ENCODE results near the gene ZNF519. TPM values are rescaled to one million over a fixed set of nuclear protein-coding genes. Genes with fewer than 3 reads are reported as not detected.

The ZNF519 gene
- total RNA-seq, 1 experiment from 2014 or later: 23.8 TPM

DNA sequence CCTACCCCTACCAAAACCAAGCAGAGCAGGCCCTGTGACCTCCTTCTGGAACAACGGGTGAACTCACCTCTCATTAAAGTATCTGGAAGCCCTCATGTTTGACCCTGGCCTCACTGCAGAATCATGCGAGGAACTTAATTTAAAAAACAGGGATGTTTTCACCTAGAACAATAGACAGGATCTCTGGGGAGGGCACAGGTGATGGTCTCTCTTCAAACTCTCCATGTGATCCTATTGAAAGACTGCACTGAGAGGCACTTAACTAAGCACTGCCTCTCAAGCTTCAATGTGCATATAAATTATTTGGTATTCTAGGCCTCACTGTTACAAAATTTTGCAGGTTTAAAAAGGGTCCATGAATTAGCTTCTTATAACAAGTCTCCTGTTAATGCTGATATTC, 7.5 kb downstream of the ZNF519 start:
- TF ChIP-seq EZH2 (IDR thresholded peaks at IDR 0.05; ENCODE audit: low read depth): no peak
- TF ChIP-seq, protein P1, sequence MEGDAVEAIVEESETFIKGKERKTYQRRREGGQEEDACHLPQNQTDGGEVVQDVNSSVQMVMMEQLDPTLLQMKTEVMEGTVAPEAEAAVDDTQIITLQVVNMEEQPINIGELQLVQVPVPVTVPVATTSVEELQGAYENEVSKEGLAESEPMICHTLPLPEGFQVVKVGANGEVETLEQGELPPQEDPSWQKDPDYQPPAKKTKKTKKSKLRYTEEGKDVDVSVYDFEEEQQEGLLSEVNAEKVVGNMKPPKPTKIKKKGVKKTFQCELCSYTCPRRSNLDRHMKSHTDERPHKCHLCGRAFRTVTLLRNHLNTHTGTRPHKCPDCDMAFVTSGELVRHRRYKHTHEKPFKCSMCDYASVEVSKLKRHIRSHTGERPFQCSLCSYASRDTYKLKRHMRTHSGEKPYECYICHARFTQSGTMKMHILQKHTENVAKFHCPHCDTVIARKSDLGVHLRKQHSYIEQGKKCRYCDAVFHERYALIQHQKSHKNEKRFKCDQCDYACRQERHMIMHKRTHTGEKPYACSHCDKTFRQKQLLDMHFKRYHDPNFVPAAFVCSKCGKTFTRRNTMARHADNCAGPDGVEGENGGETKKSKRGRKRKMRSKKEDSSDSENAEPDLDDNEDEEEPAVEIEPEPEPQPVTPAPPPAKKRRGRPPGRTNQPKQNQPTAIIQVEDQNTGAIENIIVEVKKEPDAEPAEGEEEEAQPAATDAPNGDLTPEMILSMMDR (conservative IDR thresholded peaks at IDR 0.05): no peak
- H3K79me2 ChIP-seq (ENCODE audit: low read depth): 0 out of 2 replicates have a peak, but pooled peaks cover 4% of the 10 kb centered on the region
- intact Hi-C loops (cut with micrococcal nuclease; ENCODE audit: unreplicated experiment): no loop called here
- POLR2A ChIA-PET (ENCODE audit: unreplicated experiment): no interaction called here
- no peak for DNase-seq
- H3K36me3 ChIP-seq (ENCODE audit: low read depth): no peaks in the 10 kb centered on the region
- no peaks in the 10 kb centered on the region for H3K9me2 ChIP-seq (ENCODE audit: insufficient read depth)
- no peaks in the 10 kb centered on the region for H3K27me3 ChIP-seq (ENCODE audit: insufficient read depth, low read depth)
- no peak overlapping the region for H3K4me3 ChIP-seq
- H4K20me1 ChIP-seq (ENCODE audit: insufficient read depth): no peaks in the 10 kb centered on the region
- H3K27ac ChIP-seq: no peak overlapping the region
- no peak overlapping the region for H2AFZ ChIP-seq
- H3K9me3 ChIP-seq (ENCODE audit: insufficient read depth, low read depth): no peaks in the 10 kb centered on the region
- no peaks in the 10 kb centered on the region; the same call in 1 of the 2 replicates for H3F3A ChIP-seq (ENCODE audit: insufficient read depth, low read depth)
- H3K4me1 ChIP-seq (replicated peaks; ENCODE audit: insufficient read depth): no peaks in the 10 kb centered on the region
- no peak overlapping the region for H3K4me2 ChIP-seq
- CTCF ChIA-PET: no interaction called here
- no TSS peak for BruUV-seq (replicated peaks)

DNA sequence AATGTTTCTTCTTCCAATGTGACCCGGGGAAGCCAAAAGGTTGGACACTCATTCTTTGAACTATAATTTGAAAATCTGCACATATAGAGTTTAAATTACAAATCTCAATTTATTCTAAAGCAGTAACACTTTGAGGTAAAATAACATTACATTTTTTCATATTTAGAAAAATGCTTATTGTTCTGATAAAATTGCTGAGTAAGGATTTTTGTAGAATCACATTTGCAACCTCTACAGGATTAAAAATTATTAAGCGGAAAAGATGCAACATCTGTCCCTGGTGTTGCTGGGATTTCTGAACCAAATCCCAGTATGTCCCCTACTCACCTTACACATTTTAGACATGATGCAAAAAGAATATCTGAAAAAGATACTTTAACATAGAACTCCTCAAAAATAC, 10.1 kb downstream of the ZNF519 start:
- BruUV-seq (replicated peaks): no TSS peak
- Histone ChIP-seq H3K9me2 (ENCODE audit: insufficient read depth) (no peaks in the 10 kb centered on the region), H3K4me1 (replicated peaks; ENCODE audit: insufficient read depth) (no peaks in the 10 kb centered on the region), H2AFZ (no peak overlapping the region), H3K4me2 (no peak overlapping the region), H3K79me2 (ENCODE audit: low read depth) (no peaks in the 10 kb centered on the region), H4K20me1 (ENCODE audit: insufficient read depth) (no peaks in the 10 kb centered on the region), H3K27me3 (ENCODE audit: insufficient read depth, low read depth) (no peaks in the 10 kb centered on the region), H3K4me3 (no peak overlapping the region), H3F3A (ENCODE audit: insufficient read depth, low read depth) (no peaks in the 10 kb centered on the region; the same call in 1 of the 2 replicates), H3K27ac (no peak overlapping the region), H3K36me3 (ENCODE audit: low read depth) (no peaks in the 10 kb centered on the region), H3K9me3 (ENCODE audit: insufficient read depth, low read depth) (peaks cover 4% of the 10 kb centered on the region; the same call in 1 of the 2 replicates)
- CTCF ChIA-PET: no interaction called here
- intact Hi-C loops (cut with micrococcal nuclease; ENCODE audit: unreplicated experiment): no loop called here
- TF ChIP-seq, protein P1 (conservative IDR thresholded peaks at IDR 0.05): no peak
- TF ChIP-seq EZH2 (IDR thresholded peaks at IDR 0.05; ENCODE audit: low read depth): no peak
- POLR2A ChIA-PET (ENCODE audit: unreplicated experiment): no interaction called here
- no peak for DNase-seq

DNA sequence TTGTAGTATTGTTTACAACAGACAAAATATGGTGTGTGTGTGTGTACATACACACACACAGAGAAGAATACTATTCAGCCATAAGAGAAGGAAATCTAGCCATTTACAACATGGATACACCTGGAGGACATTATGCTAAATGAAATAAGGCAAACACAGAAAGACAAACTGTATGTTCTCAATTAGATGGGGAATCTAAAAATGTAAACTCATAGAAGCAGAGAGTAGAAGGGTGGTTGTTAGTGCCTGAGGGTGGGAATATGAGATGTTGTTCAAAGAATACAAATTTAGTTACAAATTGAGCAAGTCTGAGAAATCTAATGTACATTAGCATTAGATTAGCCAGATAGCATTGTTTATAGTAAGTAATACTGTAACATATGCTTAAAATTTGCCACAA, 11.3 kb downstream of the ZNF519 start:
- DNase-seq: no peak
- Histone ChIP-seq H3K4me2 (no peak overlapping the region), H3K9me3 (ENCODE audit: insufficient read depth, low read depth) (peaks cover 4% of the 10 kb centered on the region; the same call in 1 of the 2 replicates), H3K4me1 (replicated peaks; ENCODE audit: insufficient read depth) (no peaks in the 10 kb centered on the region), H2AFZ (no peak overlapping the region), H4K20me1 (ENCODE audit: insufficient read depth) (no peaks in the 10 kb centered on the region), H3K27ac (no peak overlapping the region), H3K36me3 (ENCODE audit: low read depth) (no peaks in the 10 kb centered on the region), H3K4me3 (no peak overlapping the region), H3K27me3 (ENCODE audit: insufficient read depth, low read depth) (no peaks in the 10 kb centered on the region), H3F3A (ENCODE audit: insufficient read depth, low read depth) (no peaks in the 10 kb centered on the region; the same call in 1 of the 2 replicates), H3K79me2 (ENCODE audit: low read depth) (no peaks in the 10 kb centered on the region), H3K9me2 (ENCODE audit: insufficient read depth) (no peaks in the 10 kb centered on the region)
- POLR2A ChIA-PET (ENCODE audit: unreplicated experiment): no interaction called here
- BruUV-seq (replicated peaks): no TSS peak
- intact Hi-C loops (cut with micrococcal nuclease; ENCODE audit: unreplicated experiment): no loop called here
- CTCF ChIA-PET: no interaction called here
- TF ChIP-seq, protein P1 (conservative IDR thresholded peaks at IDR 0.05): no peak
- no peak for TF ChIP-seq EZH2 (IDR thresholded peaks at IDR 0.05; ENCODE audit: low read depth)
